NCI-H526 treated with DMSO at 0.1 percent for 48 hours (cell line): ENCODE data around the gene PRKD1.
"Not testable (repeated sequence)": the region's sequence is repeated elsewhere in the genome, so short reads cannot be mapped to it uniquely, and the experiment has no call there.

Source experiments
- DNase-seq: peaks from one replicate; lab custom pipeline; 2025; lab: John Stamatoyannopoulos, UW

Gene PRKD1

GRCh38 chr14:29799464-29800095 is 128.1 kb downstream of the PRKD1 start:
- no peak for DNase-seq

GRCh38 chr14:29798811-29799210 is 128.8 kb downstream of the PRKD1 start:
- DNase-seq = no peak

DNA sequence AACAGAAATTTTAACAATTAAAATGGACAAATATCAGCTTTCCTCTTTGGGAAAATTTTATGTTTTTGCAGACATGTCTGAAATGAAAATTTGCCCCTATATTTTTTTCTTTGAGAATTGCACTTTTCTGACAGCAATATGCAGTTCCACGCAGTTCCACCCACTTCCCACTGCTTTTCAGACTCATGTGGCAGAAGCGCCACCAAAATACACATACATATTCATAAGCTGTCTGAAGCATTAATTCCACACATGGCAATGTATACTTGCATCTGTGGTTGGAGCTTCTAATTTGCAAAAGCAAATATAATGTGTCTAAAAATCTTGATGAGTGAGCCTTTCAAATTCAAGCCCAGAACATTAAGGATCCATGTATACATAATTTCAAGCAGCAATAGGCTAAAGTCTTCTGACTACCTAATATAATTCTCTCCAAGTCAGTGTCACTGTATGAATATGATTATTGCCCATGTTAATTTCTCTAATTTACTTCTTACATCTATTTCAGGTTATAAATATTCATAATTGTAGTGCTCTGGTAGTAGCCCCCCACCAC is 129.5 kb downstream of the PRKD1 start:
- DNase-seq = peak; percentile 61

GRCh38 chr14:29796853-29797252 is 130.8 kb downstream of the PRKD1 start:
- no peak for DNase-seq

DNA sequence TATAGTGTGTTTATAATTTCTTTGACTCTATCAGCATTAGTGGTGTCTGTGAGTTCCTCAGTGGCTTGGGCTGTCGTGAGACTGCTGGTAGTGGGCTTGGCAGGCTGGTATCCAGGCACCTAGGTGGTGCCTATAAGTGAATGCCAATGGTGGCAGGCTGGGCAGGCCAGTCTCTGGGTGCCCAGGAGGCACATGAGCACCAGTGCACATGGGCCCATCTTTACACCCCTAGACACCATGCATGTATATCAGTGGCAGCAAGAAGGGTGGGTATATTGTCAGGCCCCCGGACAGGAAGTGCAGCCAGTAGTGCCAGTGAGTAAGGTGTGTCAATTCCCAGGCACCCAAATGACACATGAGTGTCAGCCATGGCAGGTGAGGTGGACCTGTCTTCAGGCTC is 138.2 kb downstream of the PRKD1 start:
- no peak for DNase-seq

GRCh38 chr14:29788093-29788492 is 139.6 kb downstream of the PRKD1 start:
- DNase-seq = no peak

DNA sequence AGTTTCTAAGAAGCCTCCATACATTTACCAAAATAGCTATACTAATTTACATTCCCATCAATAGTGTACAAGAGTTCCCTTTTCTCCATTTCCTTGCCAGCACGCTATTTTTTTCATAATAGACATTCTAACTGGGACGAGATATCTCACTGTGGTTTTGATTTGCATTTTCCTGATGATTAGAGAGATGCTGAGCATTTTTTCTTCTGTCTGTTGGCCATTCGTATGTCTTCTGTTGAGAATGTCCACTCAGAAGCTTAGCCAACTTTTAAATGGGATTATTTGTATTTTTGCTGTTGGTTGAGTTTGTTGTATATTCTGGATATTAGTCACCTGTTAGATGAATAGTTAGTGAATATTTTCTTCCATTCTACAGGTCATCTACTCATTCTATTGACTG is 144.1 kb downstream of the PRKD1 start:
- no peak for DNase-seq

DNA sequence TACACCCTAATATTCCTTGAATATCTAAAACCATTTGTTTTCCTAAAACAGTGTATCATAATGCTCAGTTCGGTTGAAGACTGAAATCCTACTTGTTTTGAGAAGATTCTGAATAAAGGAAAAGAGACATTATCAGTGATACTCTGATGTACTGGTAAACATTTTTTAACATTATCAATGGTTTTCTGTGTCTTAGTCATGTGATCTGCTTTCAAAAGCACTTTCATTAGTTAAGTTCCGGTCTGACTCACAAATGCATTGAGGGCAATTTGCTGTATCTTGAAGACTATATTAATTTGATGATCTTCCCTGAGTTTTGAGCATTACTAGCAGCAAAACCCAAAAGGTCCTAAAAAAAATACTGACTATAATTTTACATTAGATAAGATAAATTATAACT is 145.6 kb downstream of the PRKD1 start:
- no peak for DNase-seq

- not testable (repeated sequence) for DNase-seq
Measured at GRCh38 chr14:29777142-29777541, 150.5 kb downstream of the PRKD1 start.

DNA sequence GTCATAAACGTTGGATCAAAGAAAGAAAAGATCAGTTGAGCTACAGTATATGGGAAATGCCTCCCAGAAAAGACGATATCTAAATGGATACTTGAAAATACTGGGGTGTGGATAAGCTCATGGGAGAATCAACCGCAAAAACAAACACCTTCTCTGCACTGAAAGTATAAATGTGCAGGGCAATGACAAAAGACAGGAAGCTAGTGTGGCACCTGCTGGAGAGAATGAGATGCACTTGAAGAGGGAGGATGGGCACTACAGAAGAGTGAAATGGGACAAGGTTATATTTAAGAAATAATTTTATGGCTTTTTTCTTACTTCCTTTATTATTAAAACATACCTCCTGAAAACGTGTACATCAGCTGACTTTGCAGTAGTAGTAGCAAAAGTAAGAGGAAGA is 153.7 kb downstream of the PRKD1 start:
- DNase-seq = no peak

DNA sequence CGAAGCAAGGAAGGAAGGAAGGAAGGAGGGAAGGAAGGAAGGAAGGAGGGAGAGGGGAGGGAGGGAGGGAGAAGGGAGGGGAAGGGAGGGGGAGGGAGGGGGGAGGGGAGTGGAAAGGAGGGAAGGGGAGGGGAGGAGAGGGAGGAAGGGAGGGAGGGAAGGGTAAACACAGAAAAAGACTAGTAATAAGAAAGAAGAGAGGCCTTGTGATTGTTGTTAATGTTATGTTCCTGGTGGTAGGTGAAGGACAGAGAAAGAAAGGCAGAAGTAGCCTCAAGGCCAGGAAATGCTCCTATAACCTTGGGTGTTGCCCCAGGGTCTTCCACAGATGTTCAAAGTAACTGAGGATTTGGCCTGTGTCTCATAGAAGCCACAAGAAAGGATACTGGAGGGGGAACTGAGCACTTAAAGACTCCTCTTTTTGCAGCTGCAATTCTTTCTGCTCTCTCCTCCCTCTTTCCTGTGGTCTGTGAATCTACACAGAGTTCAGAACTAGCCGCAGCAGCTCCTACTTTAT is 164.2 kb downstream of the PRKD1 start:
- no peak for DNase-seq

DNA sequence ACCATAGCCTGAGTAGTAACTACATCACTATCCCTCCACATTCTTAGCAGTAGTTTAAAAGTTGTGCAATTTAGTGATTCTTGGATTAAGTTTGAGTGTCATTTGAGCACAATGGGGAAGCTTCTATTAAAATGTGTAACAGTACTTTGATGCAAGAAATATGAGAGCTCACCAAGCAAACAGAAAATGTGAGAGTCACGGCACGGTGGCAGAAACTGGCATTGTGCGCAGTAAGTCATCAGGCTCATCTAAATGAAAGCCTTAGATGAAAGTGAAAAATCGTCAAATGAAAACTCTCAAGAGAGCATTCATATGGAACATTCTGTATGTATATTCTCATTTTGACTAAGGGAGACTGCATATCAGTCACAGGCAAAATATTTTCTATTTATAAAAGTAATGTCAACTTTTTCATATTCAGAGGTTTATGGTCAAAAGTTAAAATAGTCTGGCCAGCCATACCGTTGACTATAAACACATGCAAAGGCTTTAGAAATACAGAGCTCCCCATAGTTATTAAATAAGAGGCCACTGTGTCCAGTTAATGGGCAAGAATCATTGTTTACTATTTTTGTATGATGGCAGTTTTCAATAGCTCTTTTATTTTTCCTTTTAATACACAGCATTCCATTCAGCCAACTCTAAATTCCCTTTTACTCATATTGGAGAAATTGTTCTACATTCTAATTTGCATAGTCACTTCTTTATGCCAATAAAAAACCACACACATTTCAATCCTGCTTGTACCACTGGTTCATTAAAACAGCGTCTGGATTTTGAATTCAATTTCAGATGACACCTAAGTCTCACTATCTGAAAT is 167.9 kb downstream of the PRKD1 start:
- DNase-seq = no peak

GRCh38 chr14:29757711-29758233 is 169.9 kb downstream of the PRKD1 start:
- DNase-seq = no peak

DNA sequence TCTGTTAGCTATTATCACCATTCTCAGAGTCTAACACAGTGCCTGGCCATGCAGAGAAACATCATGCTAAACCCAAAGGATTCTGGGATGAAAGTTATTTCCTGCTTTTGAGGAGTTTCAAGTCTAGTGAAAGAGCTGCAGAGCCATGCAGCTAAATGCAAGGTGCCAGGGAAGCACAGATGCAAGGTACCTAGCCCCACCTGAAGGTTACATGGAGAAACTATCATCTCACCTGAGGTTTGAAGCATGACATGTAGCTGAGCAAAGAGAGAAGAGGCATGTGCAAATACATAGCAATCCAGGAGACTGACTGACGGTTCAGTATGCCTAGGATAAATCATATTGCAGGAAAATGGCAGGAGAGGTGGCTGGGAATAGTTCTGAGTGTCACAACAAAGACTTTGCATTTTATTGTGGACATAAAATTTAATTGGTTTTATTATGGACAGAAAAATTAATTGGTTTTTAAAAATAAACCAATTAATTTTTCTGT is 170.4 kb downstream of the PRKD1 start:
- DNase-seq = no peak

DNA sequence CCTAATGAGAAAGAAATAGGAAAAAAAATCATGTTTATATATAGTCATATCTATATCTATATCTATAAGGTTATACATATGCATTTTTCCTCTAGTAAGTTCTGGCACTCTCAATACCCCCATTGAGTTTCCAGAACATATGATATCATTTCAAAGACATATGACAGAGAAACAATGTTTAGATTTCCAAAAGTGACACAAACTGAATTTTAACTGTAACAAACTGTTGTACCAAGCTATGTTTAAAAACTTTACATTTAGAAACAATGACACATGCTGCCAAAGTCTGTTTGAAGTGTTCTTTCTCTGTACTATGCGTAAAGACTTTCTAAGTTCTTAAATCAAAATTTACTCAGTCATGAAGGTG is 171.6 kb downstream of the PRKD1 start:
- no peak for DNase-seq

- no peak for DNase-seq
Measured at GRCh38 chr14:29755311-29756018, 172.2 kb downstream of the PRKD1 start.

GRCh38 chr14:29754134-29754533 is 173.5 kb downstream of the PRKD1 start:
- no peak for DNase-seq

- no peak for DNase-seq
Measured at GRCh38 chr14:29752221-29752923, 175.3 kb downstream of the PRKD1 start.

- DNase-seq = no peak
Measured at GRCh38 chr14:29749829-29750228, 177.8 kb downstream of the PRKD1 start.

DNA sequence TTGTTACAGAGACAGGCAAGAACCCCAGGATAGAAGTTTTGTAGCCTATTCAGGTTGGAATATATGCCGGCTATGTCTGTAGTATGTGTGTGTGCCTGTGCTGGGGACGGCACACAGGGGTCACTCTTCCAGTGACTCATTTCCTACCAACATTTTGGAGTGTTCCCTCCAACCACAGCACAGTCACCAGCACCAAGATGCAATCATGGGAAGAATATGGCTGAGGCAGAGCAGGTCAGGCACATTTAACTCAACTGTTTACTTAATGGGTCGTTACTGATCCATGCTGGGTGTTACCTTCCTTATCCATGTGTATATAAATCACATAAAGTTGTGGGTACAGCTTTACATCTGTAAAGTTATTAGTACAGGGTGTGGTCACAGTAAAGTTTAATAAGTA is 178.3 kb downstream of the PRKD1 start:
- no peak for DNase-seq

- no peak for DNase-seq
Measured at GRCh38 chr14:29745863-29746262, 181.8 kb downstream of the PRKD1 start.

DNA sequence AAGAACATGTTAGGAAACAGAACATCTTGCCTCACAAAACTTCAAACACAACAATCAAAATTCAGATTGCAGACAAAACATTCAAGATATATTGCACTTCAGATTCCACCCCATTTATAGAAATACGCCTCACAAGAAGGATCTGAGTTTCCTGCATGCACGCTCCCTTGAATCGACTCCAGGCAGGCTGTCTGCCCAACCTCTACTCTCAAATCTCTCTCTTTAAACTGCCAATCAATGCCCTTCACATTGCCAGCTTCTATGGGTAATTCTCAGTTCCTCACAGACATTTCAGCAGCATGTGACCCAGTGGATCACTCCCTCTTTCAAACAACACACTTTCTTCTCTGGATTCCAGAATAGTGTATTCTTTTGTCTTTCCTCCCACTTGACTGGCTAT is 184.1 kb downstream of the PRKD1 start:
- no peak for DNase-seq
